Epithelial cell of proximal tubule (primary cell): ENCODE measurements around the gene EIF3A. TPM values are rescaled to one million over a fixed set of nuclear protein-coding genes. Genes with fewer than 3 reads are reported as not detected.
"Not testable (repeated sequence)": the region's sequence is repeated elsewhere in the genome, so short reads cannot be mapped to it uniquely, and the experiment has no call there.

Experiments used
- DNase-seq: peaks from one replicate; pipeline ENCODE4 v3.0.0-alpha.2; 2011; ENCODE audit warnings: low read depth
- H3K4me3 ChIP-seq: 2 replicates; pipeline ENCODE4 v1.5.1; 2011; ENCODE audit warnings: low read depth, mild to moderate bottlenecking, low read length
- CTCF ChIP-seq: conservative IDR thresholded peaks from 2 replicates; pipeline ENCODE4 v1.5.1; 2012; ENCODE audit warnings: low read depth, mild to moderate bottlenecking, low read length
- total RNA-seq: library from RNA; depleted of rRNA; stranded (reverse); fragments of >200 nt; gene quantifications from 2 replicates; pipeline ENCODE4 v1.2.3, GENCODE V29; 2015

EIF3A gene
- total RNA-seq, 1 donor from 2014 or later, result 102 TPM

GRCh38 chr10:119116326-119116951, 35.8 kb upstream of the EIF3A start:
- H3K4me3 ChIP-seq, result no peak overlapping the region
- TF ChIP-seq CTCF, result no peak
- no peak for DNase-seq

GRCh38 chr10:119115926-119116325, 35.3 kb upstream of the EIF3A start:
- DNase-seq, result no peak
- TF ChIP-seq CTCF, result no peak
- no peak overlapping the region for H3K4me3 ChIP-seq

GRCh38 chr10:119113751-119114732, 33.4 kb upstream of the EIF3A start:
- DNase-seq, result no peak
- TF ChIP-seq CTCF, result no peak
- no peak overlapping the region for H3K4me3 ChIP-seq

GRCh38 chr10:119112056-119112455, 31.4 kb upstream of the EIF3A start:
- no peak for DNase-seq
- TF ChIP-seq CTCF, result no peak

GRCh38 chr10:119107771-119108170, 27.2 kb upstream of the EIF3A start:
- DNase-seq, H3K4me3 ChIP-seq: not testable (repeated sequence)

More at GRCh38 chr10:119112056-119112455, 31.4 kb upstream of the EIF3A start:
- H3K4me3 ChIP-seq, result no peak overlapping the region

GRCh38 chr10:119107106-119107505, 26.5 kb upstream of the EIF3A start:
- DNase-seq, H3K4me3 ChIP-seq: not testable (repeated sequence)

GRCh38 chr10:119105899-119106298, 25.3 kb upstream of the EIF3A start:
- DNase-seq, H3K4me3 ChIP-seq: not testable (repeated sequence)

GRCh38 chr10:119105155-119105554, 24.5 kb upstream of the EIF3A start:
- no peak for TF ChIP-seq CTCF
- peak overlapping the region; percentile 88 for H3K4me3 ChIP-seq
- no peak for DNase-seq
